SJSA1 (cell line): ENCODE data around the gene WASF1. TPM values are rescaled to one million over a fixed set of nuclear protein-coding genes. Genes with fewer than 3 reads are reported as not detected.

Source experiments
- DNase-seq, 2 experiments: peaks; one replicate each; pipeline ENCODE4 v3.0.0-alpha.2; 2015 to 2020; ENCODE audit warnings: low spot score in 2 of 2, low read depth in 1 of 2
- H3K27ac ChIP-seq: fragments of 250-450 bp; sonication (Bioruptor Pico); 2 replicates; pipeline ENCODE4 v1.5.1; 2020; ENCODE audit warnings: mild to moderate bottlenecking, moderate library complexity
- H3K27me3 ChIP-seq: fragments of 250-450 bp; sonication (Bioruptor Pico); replicated peaks from 2 replicates; pipeline ENCODE4 v1.5.1; 2020; ENCODE audit warnings: mild to moderate bottlenecking, moderate library complexity
- H3K36me3 ChIP-seq: fragments of 250-450 bp; sonication (Bioruptor Pico); 2 replicates; pipeline ENCODE4 v1.5.1; 2020; ENCODE audit warnings: mild to moderate bottlenecking
- H3K4me1 ChIP-seq: fragments of 250-450 bp; sonication (Bioruptor Pico); replicated peaks from 2 replicates; pipeline ENCODE4 v1.6.1; 2021; ENCODE audit warnings: mild to moderate bottlenecking
- H3K4me3 ChIP-seq: fragments of 250-450 bp; sonication (Bioruptor Pico); 2 replicates; pipeline ENCODE4 v1.5.1; 2020; ENCODE audit warnings: mild to moderate bottlenecking
- H3K9me3 ChIP-seq: fragments of 250-450 bp; sonication (Bioruptor Pico); replicated peaks from 2 replicates; pipeline ENCODE4 v1.5.1; 2020; ENCODE audit warnings: mild to moderate bottlenecking
- total RNA-seq: library from RNA; depleted of rRNA; stranded (reverse); fragments of >200 nt; shearing (Covaris generic); gene quantifications from 2 replicates; pipeline ENCODE4 v1.2.3, GENCODE V29; 2014

Gene WASF1
- total RNA-seq, 1 experiment from 2014 or later, result 18.6 TPM

- no peaks in the 10 kb centered on the region for H3K9me3 ChIP-seq
- H3K4me1 ChIP-seq, result no peaks in the 10 kb centered on the region
- no peaks in the 10 kb centered on the region for H3K27me3 ChIP-seq
- no peak overlapping the region for H3K27ac ChIP-seq
- H3K4me3 ChIP-seq, result no peak overlapping the region
- peaks cover 4% of the 10 kb centered on the region for H3K36me3 ChIP-seq
- no peak for DNase-seq
These were observed 9.3 kb upstream of the WASF1 start for GRCh38 chr6:110188791-110189190.

- Histone ChIP-seq H3K27me3 (no peaks in the 10 kb centered on the region), H3K4me3 (no peak overlapping the region), H3K36me3 (peaks cover 7% of the 10 kb centered on the region), H3K4me1 (peaks cover 9% of the 10 kb centered on the region), H3K27ac (no peak overlapping the region), H3K9me3 (no peaks in the 10 kb centered on the region)
- DNase-seq, result no peak
These were observed 6.4 kb upstream of the WASF1 start for GRCh38 chr6:110185879-110186278.

- Histone ChIP-seq H3K4me3 (no peak overlapping the region), H3K4me1 (peaks cover 9% of the 10 kb centered on the region), H3K9me3 (no peaks in the 10 kb centered on the region), H3K36me3 (peaks cover 7% of the 10 kb centered on the region), H3K27ac (no peak overlapping the region), H3K27me3 (no peaks in the 10 kb centered on the region)
- DNase-seq, result no peak
These were observed 3.9 kb upstream of the WASF1 start for GRCh38 chr6:110183292-110183885.

GRCh38 chr6:110181131-110182030 is 1.9 kb upstream of the WASF1 start:
- no peak overlapping the region for H3K27ac ChIP-seq
- H3K9me3 ChIP-seq, result no peaks in the 10 kb centered on the region
- no peaks in the 10 kb centered on the region for H3K27me3 ChIP-seq
- peaks cover 7% of the 10 kb centered on the region for H3K36me3 ChIP-seq
- H3K4me3 ChIP-seq, result peak overlapping the region; percentile 68
- peaks cover 9% of the 10 kb centered on the region for H3K4me1 ChIP-seq
- DNase-seq, result no peak

GRCh38 chr6:110180228-110181008 is 948 bp upstream of the WASF1 start, which contains the start of gene CDC40:
Gene CDC40, plus strand, starts transcription at chr6:110180427. Its CDS starts 18 bp downstream, at chr6:110180445.
- no peaks in the 10 kb centered on the region for H3K27me3 ChIP-seq

GRCh38 chr6:110178626-110179405 is 654 bp downstream of the WASF1 start:
- DNase-seq, result peak; percentile 53 to 72
- H3K27ac ChIP-seq, result peak overlapping the region; percentile 92

More at GRCh38 chr6:110180228-110181008, 948 bp upstream of the WASF1 start, which contains the start of gene CDC40:
- Histone ChIP-seq H3K4me3 (peak within 1 kb of the TSS; percentile 68), H3K27ac (peak within 1 kb of the TSS; percentile 92), H3K9me3 (no peaks in the 10 kb centered on the region), H3K36me3 (peaks cover 7% of the 10 kb centered on the region), H3K4me1 (peaks cover 9% of the 10 kb centered on the region)
- DNase-seq, result peak in 1 of 2 experiments; percentile 52

GRCh38 chr6:110173506-110174132 is 5.9 kb downstream of the WASF1 start:
- DNase-seq, result no peak
- H3K27me3 ChIP-seq, result no peaks in the 10 kb centered on the region
- no peaks in the 10 kb centered on the region for H3K36me3 ChIP-seq
- no peak overlapping the region for H3K4me3 ChIP-seq
- H3K9me3 ChIP-seq, result no peaks in the 10 kb centered on the region
- H3K4me1 ChIP-seq, result no peaks in the 10 kb centered on the region; the same call in 1 of the 2 replicates
- no peak overlapping the region for H3K27ac ChIP-seq

More at GRCh38 chr6:110178626-110179405, 654 bp downstream of the WASF1 start:
- no peaks in the 10 kb centered on the region for H3K9me3 ChIP-seq
- peaks cover 7% of the 10 kb centered on the region for H3K36me3 ChIP-seq
- no peaks in the 10 kb centered on the region for H3K27me3 ChIP-seq
- peak overlapping the region; percentile 68 for H3K4me3 ChIP-seq
- H3K4me1 ChIP-seq, result peaks cover 9% of the 10 kb centered on the region

- no peaks in the 10 kb centered on the region for H3K9me3 ChIP-seq
- H3K4me3 ChIP-seq, result no peak overlapping the region
- DNase-seq, result no peak
- no peak overlapping the region for H3K27ac ChIP-seq
- H3K4me1 ChIP-seq, result no peaks in the 10 kb centered on the region
- no peaks in the 10 kb centered on the region for H3K27me3 ChIP-seq
- no peaks in the 10 kb centered on the region for H3K36me3 ChIP-seq
These were observed 9.4 kb downstream of the WASF1 start for GRCh38 chr6:110170081-110170480.

GRCh38 chr6:110158479-110158878 is 21.0 kb downstream of the WASF1 start:
- H3K27ac ChIP-seq, result no peak overlapping the region
- H3K36me3 ChIP-seq, result no peaks in the 10 kb centered on the region
- no peaks in the 10 kb centered on the region for H3K9me3 ChIP-seq
- no peak overlapping the region for H3K4me3 ChIP-seq
- no peak for DNase-seq
- no peaks in the 10 kb centered on the region for H3K4me1 ChIP-seq
- no peaks in the 10 kb centered on the region for H3K27me3 ChIP-seq

- H3K36me3 ChIP-seq, result no peaks in the 10 kb centered on the region
- no peaks in the 10 kb centered on the region for H3K4me1 ChIP-seq
- H3K4me3 ChIP-seq, result no peak overlapping the region
- no peak overlapping the region for H3K27ac ChIP-seq
- no peaks in the 10 kb centered on the region for H3K9me3 ChIP-seq
- H3K27me3 ChIP-seq, result no peaks in the 10 kb centered on the region
- DNase-seq, result no peak
These were observed 31.6 kb downstream of the WASF1 start for GRCh38 chr6:110147870-110148269.

- DNase-seq, result peak in 1 of 2 experiments; percentile 31
- Histone ChIP-seq H3K4me1 (peaks cover 8% of the 10 kb centered on the region; the same call in 1 of the 2 replicates), H3K9me3 (no peaks in the 10 kb centered on the region), H3K27ac (peak overlapping the region; percentile 54), H3K4me3 (no peak overlapping the region), H3K27me3 (no peaks in the 10 kb centered on the region), H3K36me3 (no peaks in the 10 kb centered on the region)
These were observed 38.8 kb downstream of the WASF1 start for GRCh38 chr6:110140650-110141049.

- H3K36me3 ChIP-seq, result no peaks in the 10 kb centered on the region
- no peaks in the 10 kb centered on the region for H3K9me3 ChIP-seq
- no peak overlapping the region for H3K4me3 ChIP-seq
- H3K27ac ChIP-seq, result no peak overlapping the region
- no peak for DNase-seq
- H3K4me1 ChIP-seq, result peaks cover 8% of the 10 kb centered on the region; the same call in 1 of the 2 replicates
- no peaks in the 10 kb centered on the region for H3K27me3 ChIP-seq
These were observed 40.4 kb downstream of the WASF1 start for GRCh38 chr6:110139052-110139451.
